Neuronal stem cell (in vitro differentiated cells): ENCODE data around the gene PCNA.

Experiments used
- DNase-seq: peaks from one replicate; pipeline ENCODE4 v3.0.0-alpha.2; 2013; ENCODE audit warnings: low spot score
- H2AFZ ChIP-seq: one replicate; pipeline ENCODE4 v1.6.1; 2013; ENCODE audit warnings: mild to moderate bottlenecking, low read length, inconsistent platforms
- H2AK5ac ChIP-seq: 2 replicates; pipeline ENCODE4 v1.6.1; 2013; ENCODE audit warnings: low read depth, mild to moderate bottlenecking, inconsistent platforms, low read length, moderate library complexity, mixed read lengths
- H2BK120ac ChIP-seq: 2 replicates; pipeline ENCODE4 v1.6.1; 2013; ENCODE audit warnings: low read depth, mild to moderate bottlenecking, inconsistent platforms, low read length, moderate library complexity, mixed read lengths
- H2BK12ac ChIP-seq: one replicate; pipeline ENCODE4 v1.6.1; 2013; ENCODE audit warnings: low read length, inconsistent platforms
- H2BK15ac ChIP-seq: 2 replicates; pipeline ENCODE4 v1.6.1; 2013; ENCODE audit warnings: mild to moderate bottlenecking, low read length, inconsistent platforms, mixed read lengths
- H2BK5ac ChIP-seq: one replicate; pipeline ENCODE4 v1.6.1; 2013; ENCODE audit warnings: inconsistent platforms, mild to moderate bottlenecking, low read length, moderate library complexity
- H3K14ac ChIP-seq: one replicate; pipeline ENCODE4 v1.6.1; 2013; ENCODE audit warnings: low read length, inconsistent platforms
- H3K18ac ChIP-seq: 2 replicates; pipeline ENCODE4 v1.6.1; 2013; ENCODE audit warnings: low read length, inconsistent platforms
- H3K23ac ChIP-seq: 2 replicates; pipeline ENCODE4 v1.6.1; 2013; ENCODE audit warnings: low read depth, mild to moderate bottlenecking, mixed read lengths, low read length, inconsistent platforms; ENCODE audit not compliant: poor library complexity
- H3K27ac ChIP-seq: replicated peaks from 3 replicates; pipeline ENCODE4 v1.5.1; 2013; ENCODE audit warnings: low read length, inconsistent platforms
- H3K27me3 ChIP-seq, 3 experiments: 2 replicates each; pipeline ENCODE4 v1.6.1; 2013; ENCODE audit warnings: low read length in 3 of 3, mild to moderate bottlenecking in 2 of 3, inconsistent platforms in 1 of 3, low read depth in 1 of 3, mixed read lengths in 1 of 3, moderate library complexity in 1 of 3; ENCODE audit not compliant: control insufficient read depth in 3 of 3, insufficient read depth in 3 of 3
- H3K36me3 ChIP-seq, 2 donors: replicated peaks in 1 of 2; 2 replicates each; pipeline ENCODE4 v1.6.1; 2013; ENCODE audit warnings: low read length in 2 of 2; ENCODE audit not compliant: control insufficient read depth in 2 of 2, insufficient read depth in 2 of 2
- H3K4ac ChIP-seq: 2 replicates; pipeline ENCODE4 v1.6.1; 2013; ENCODE audit warnings: inconsistent platforms, mild to moderate bottlenecking, low read length, moderate library complexity
- H3K4me1 ChIP-seq, 2 donors: 1 replicate in 1 of 2; 2 replicates in 1 of 2; pipeline ENCODE4 v1.6.1; 2013; ENCODE audit warnings: low read length in 2 of 2, low read depth in 1 of 2; ENCODE audit not compliant: control insufficient read depth in 2 of 2, insufficient read depth in 1 of 2
- H3K4me2 ChIP-seq: one replicate; pipeline ENCODE4 v1.6.1; 2013; ENCODE audit warnings: mild to moderate bottlenecking, low read length, inconsistent platforms; ENCODE audit not compliant: insufficient read depth, poor library complexity, severe bottlenecking
- H3K4me3 ChIP-seq, 2 donors: 2 replicates each; pipeline ENCODE4 v1.5.1; 2013; ENCODE audit warnings: low read length in 2 of 2, mild to moderate bottlenecking in 2 of 2, inconsistent platforms in 1 of 2, moderate library complexity in 1 of 2
- H3K79me1 ChIP-seq: one replicate; pipeline ENCODE4 v1.6.1; 2013; ENCODE audit warnings: low read depth, mild to moderate bottlenecking, inconsistent platforms, low read length, moderate library complexity
- H3K9ac ChIP-seq: one replicate; pipeline ENCODE4 v1.6.1; 2013; ENCODE audit warnings: mild to moderate bottlenecking, low read depth, low read length, inconsistent platforms; ENCODE audit not compliant: poor library complexity
- H3K9me3 ChIP-seq, 2 donors: replicated peaks in 1 of 2; 2 replicates each; pipeline versions ENCODE3 to v1.6.1; 2013; ENCODE audit warnings: low read length in 2 of 2, mild to moderate bottlenecking in 2 of 2, inconsistent platforms in 1 of 2, low read depth in 1 of 2, mixed read lengths in 1 of 2, moderate library complexity in 1 of 2; ENCODE audit not compliant: control insufficient read depth in 2 of 2, insufficient read depth in 1 of 2
- H4K8ac ChIP-seq: one replicate; pipeline ENCODE4 v1.6.1; 2013; ENCODE audit warnings: low read depth, mild to moderate bottlenecking, inconsistent platforms, low read length, moderate library complexity
- H4K91ac ChIP-seq: one replicate; pipeline ENCODE4 v1.6.1; 2013; ENCODE audit warnings: low read length, low read depth, mild to moderate bottlenecking, inconsistent platforms; ENCODE audit not compliant: poor library complexity
- WGBS, 2 donors: extraction: QIAGEN DNeasy Blood & Tissue Kit; methylation state at CpG; one replicate each; pipeline ENCODE4 v1.1.7; 2013; ENCODE audit warnings: missing lambda C conversion rate in 2 of 2, mixed read lengths in 1 of 2; ENCODE audit not compliant: insufficient read length in 2 of 2, insufficient replicate concordance in 1 of 2; ENCODE audit errors: extremely low coverage in 2 of 2; 5-methylcytosine and 5-hydroxymethylcytosine counted together

Gene PCNA

DNA sequence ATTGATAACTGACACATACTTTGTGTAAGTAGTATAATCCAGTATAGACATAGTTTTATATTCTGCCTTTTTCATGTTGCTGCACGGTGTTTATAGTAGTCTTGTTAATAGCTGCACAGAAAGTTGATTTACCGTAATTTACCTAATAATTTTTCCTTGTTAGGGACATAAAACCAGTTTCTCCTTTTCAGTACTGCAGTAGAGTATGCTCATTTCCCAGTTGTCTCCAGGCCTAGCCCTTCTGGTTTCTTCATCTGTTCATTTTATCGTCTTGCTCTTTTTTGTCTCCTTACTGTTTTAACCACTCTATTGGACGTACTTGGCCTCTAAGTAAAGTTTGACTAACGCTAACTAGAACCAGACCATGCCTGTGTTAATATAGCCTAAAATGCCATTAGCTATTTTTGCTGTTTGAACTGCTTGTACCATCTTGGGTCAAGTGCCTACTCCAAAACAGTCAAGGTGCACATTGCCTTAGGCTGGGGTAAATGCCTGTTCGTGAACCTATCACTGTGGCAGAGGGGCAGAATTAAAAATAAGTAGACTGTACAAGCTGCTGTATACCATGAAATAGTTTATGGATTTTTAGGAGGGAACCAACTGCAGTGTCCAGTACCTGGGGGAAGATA, 41.9 kb upstream of the PCNA start:
- WGBS, 2 donors = no CpG with 5 or more reads among the region's 6 CpGs
- no peak overlapping the region for H3K27ac ChIP-seq

GRCh38 chr20:5160882-5161281, 41.1 kb upstream of the PCNA start:
- no peaks in the 10 kb centered on the region for H3K4me1 ChIP-seq
- DNase-seq = no peak
- H3K14ac ChIP-seq = no peak overlapping the region

More for the DNA sequence above, 41.9 kb upstream of the PCNA start:
- Histone ChIP-seq H2BK120ac (no peak overlapping the region), H3K36me3 (no peaks in the 10 kb centered on the region), H4K91ac (no peak overlapping the region), H2AFZ (no peak overlapping the region), H2BK12ac (no peak overlapping the region), H3K9me3 (no peaks in the 10 kb centered on the region), H3K4me3 (no peak overlapping the region), H3K14ac (no peak overlapping the region), H3K27me3 (no peaks in the 10 kb centered on the region), H4K8ac (no peak overlapping the region), H3K18ac (no peak overlapping the region), H3K4ac (no peak overlapping the region), H3K23ac (no peak overlapping the region), H2BK5ac (no peak overlapping the region), H3K4me1 (peaks cover 2 to 7% of the 10 kb centered on the region in 2 donors), H3K4me2 (no peak overlapping the region), H3K79me1 (peaks cover 7% of the 10 kb centered on the region), H3K9ac (no peak overlapping the region), H2AK5ac (no peak overlapping the region), H2BK15ac (no peak overlapping the region)
- DNase-seq = no peak

GRCh38 chr20:5159928-5160327, 40.2 kb upstream of the PCNA start:
- no peaks in the 10 kb centered on the region for H3K79me1 ChIP-seq
- no peak overlapping the region for H3K4ac ChIP-seq
- no peak overlapping the region for H4K91ac ChIP-seq
- no peak overlapping the region for H2AK5ac ChIP-seq
- H3K36me3 ChIP-seq = no peaks in the 10 kb centered on the region
- H4K8ac ChIP-seq = no peak overlapping the region
- no peak overlapping the region for H3K14ac ChIP-seq
- H3K18ac ChIP-seq = no peak overlapping the region
- no peak overlapping the region for H2BK15ac ChIP-seq
- no peaks in the 10 kb centered on the region for H3K27me3 ChIP-seq
- no peak overlapping the region for H3K9ac ChIP-seq
- no peak overlapping the region for H2BK120ac ChIP-seq
- no peaks in the 10 kb centered on the region for H3K4me1 ChIP-seq
- H2BK5ac ChIP-seq = no peak overlapping the region
- WGBS, 2 donors = no CpG with 5 or more reads among the region's 3 CpGs
- no peak overlapping the region for H2AFZ ChIP-seq
- no peaks in the 10 kb centered on the region for H3K9me3 ChIP-seq
- H3K4me2 ChIP-seq = no peak overlapping the region
- no peak for DNase-seq
- no peak overlapping the region for H2BK12ac ChIP-seq
- no peak overlapping the region for H3K4me3 ChIP-seq
- H3K23ac ChIP-seq = no peak overlapping the region
- H3K27ac ChIP-seq = no peak overlapping the region

More at GRCh38 chr20:5160882-5161281, 41.1 kb upstream of the PCNA start:
- Histone ChIP-seq H3K79me1 (peaks cover 5% of the 10 kb centered on the region), H2AK5ac (no peak overlapping the region), H3K18ac (no peak overlapping the region), H3K4me2 (no peak overlapping the region), H3K4me3 (no peak overlapping the region), H3K23ac (no peak overlapping the region), H2BK15ac (no peak overlapping the region), H3K9me3 (no peaks in the 10 kb centered on the region), H4K8ac (no peak overlapping the region), H2AFZ (no peak overlapping the region), H3K27me3 (no peaks in the 10 kb centered on the region), H3K27ac (no peak overlapping the region), H4K91ac (no peak overlapping the region), H3K36me3 (no peaks in the 10 kb centered on the region), H3K4ac (no peak overlapping the region), H2BK12ac (no peak overlapping the region), H2BK120ac (no peak overlapping the region), H2BK5ac (no peak overlapping the region), H3K9ac (no peak overlapping the region)

GRCh38 chr20:5156675-5157448, 37.1 kb upstream of the PCNA start:
- Histone ChIP-seq H2BK5ac (no peak overlapping the region), H3K9me3 (no peaks in the 10 kb centered on the region), H3K27me3 (no peaks in the 10 kb centered on the region), H2BK120ac (no peak overlapping the region), H3K79me1 (no peaks in the 10 kb centered on the region), H4K91ac (no peak overlapping the region), H3K4me2 (no peak overlapping the region), H3K9ac (no peak overlapping the region), H2BK12ac (no peak overlapping the region), H3K4me1 (no peaks in the 10 kb centered on the region), H3K4me3 (no peak overlapping the region), H2AFZ (no peak overlapping the region), H3K23ac (no peak overlapping the region), H3K27ac (no peak overlapping the region), H3K14ac (no peak overlapping the region), H4K8ac (no peak overlapping the region), H3K36me3 (peaks cover 0 to 3% of the 10 kb centered on the region in 2 donors), H3K4ac (no peak overlapping the region), H3K18ac (no peak overlapping the region), H2BK15ac (no peak overlapping the region), H2AK5ac (no peak overlapping the region)
- no CpG with 5 or more reads among the region's 4 CpGs for WGBS, 2 donors
- DNase-seq = no peak
